Right lobe of liver (tissue), 4 donors: Measurements from ENCODE around the gene TRPV2.

Experiments used
- POLR2A ChIP-seq: fragments of 450-650 bp; IDR thresholded peaks from one replicate; pipeline ENCODE4 v1.6.1; 2017; ENCODE audit warnings: antibody characterized with exemption, mild to moderate bottlenecking
- TF ChIP-seq, protein P1 (sequence below), 4 donors: fragments of 200-600 bp in 3 of 4; fragments of 450-650 bp in 1 of 4; IDR thresholded peaks; one replicate each; pipeline versions ENCODE4 v1.5.1 to v1.8.0; 2016 to 2022; ENCODE audit warnings: antibody characterized with exemption in 4 of 4, mild to moderate bottlenecking in 2 of 4
- donor health status: DM: no; HTN: no; CAD: no.
- donor health status: DM: no; HTN: no; CAD: no.
- donor health status: DM: no; HTN: yes; CAD: no.

DNA sequence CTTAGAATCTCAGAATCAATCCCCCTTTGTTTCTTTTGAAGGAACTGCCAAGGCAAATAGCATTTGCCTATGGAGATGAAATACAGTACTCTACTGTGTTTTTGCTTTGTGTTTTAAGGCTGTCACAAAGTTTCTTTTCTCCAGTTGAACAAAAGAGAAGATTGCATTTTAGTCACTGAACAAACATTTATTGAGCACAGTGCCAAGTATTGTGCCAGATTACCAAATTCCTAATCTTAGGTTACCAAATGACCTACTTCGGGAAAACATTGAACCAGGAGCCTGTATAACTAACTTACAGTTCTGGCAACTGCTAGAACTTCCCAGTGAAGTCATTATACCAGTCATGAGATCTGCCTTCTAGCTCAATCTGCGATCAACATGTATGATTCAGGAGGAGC lies 37.4 kb upstream of the TRPV2 start:
- TF ChIP-seq, protein P1, sequence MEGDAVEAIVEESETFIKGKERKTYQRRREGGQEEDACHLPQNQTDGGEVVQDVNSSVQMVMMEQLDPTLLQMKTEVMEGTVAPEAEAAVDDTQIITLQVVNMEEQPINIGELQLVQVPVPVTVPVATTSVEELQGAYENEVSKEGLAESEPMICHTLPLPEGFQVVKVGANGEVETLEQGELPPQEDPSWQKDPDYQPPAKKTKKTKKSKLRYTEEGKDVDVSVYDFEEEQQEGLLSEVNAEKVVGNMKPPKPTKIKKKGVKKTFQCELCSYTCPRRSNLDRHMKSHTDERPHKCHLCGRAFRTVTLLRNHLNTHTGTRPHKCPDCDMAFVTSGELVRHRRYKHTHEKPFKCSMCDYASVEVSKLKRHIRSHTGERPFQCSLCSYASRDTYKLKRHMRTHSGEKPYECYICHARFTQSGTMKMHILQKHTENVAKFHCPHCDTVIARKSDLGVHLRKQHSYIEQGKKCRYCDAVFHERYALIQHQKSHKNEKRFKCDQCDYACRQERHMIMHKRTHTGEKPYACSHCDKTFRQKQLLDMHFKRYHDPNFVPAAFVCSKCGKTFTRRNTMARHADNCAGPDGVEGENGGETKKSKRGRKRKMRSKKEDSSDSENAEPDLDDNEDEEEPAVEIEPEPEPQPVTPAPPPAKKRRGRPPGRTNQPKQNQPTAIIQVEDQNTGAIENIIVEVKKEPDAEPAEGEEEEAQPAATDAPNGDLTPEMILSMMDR (IDR thresholded peaks at IDR 0.05), result no peak
- peak; percentile 36 for TF ChIP-seq POLR2A
